ACC112 (cell line): ENCODE measurements around the gene WNT7A.

ENCODE experiments used
- H2AFZ ChIP-seq: fragments of 200-600 bp; sonication (generic); one replicate; pipeline ENCODE4 v1.6.0; 2017; ENCODE audit warnings: antibody characterized with exemption, low read length; ENCODE audit not compliant: unreplicated experiment
- H3K27ac ChIP-seq: fragments of 200-600 bp; sonication (generic); 2 replicates; pipeline ENCODE4 v1.5.1; 2014; ENCODE audit warnings: low read depth, mild to moderate bottlenecking, antibody characterized with exemption, low read length, moderate library complexity
- H3K27me3 ChIP-seq: fragments of 200-600 bp; sonication (generic); 2 replicates; pipeline ENCODE4 v1.6.1; 2014; ENCODE audit warnings: mild to moderate bottlenecking, antibody characterized with exemption, low read length, moderate library complexity, mixed read lengths; ENCODE audit not compliant: insufficient read depth
- H3K36me3 ChIP-seq: fragments of 200-600 bp; sonication (generic); 2 replicates; pipeline ENCODE4 v1.6.1; 2016; ENCODE audit warnings: mild to moderate bottlenecking, antibody characterized with exemption, low read length, moderate library complexity, mixed read lengths; ENCODE audit not compliant: insufficient read depth
- H3K4me1 ChIP-seq: fragments of 200-600 bp; sonication (generic); one replicate; pipeline ENCODE4 v1.6.1; 2016; ENCODE audit warnings: low read length, mixed read lengths; ENCODE audit not compliant: insufficient read depth, unreplicated experiment, control insufficient read depth
- H3K4me3 ChIP-seq: fragments of 200-600 bp; sonication (generic); 2 replicates; pipeline ENCODE4 v1.5.1; 2014; ENCODE audit warnings: mild to moderate bottlenecking, low read depth, low read length
- H3K79me2 ChIP-seq: fragments of 200-600 bp; sonication (generic); one replicate; pipeline ENCODE4 v1.6.0; 2016; ENCODE audit warnings: low read length; ENCODE audit not compliant: control insufficient read depth, unreplicated experiment, insufficient read depth

The WNT7A gene

GRCh38 chr3:13791198-13792050, 88.4 kb downstream of the WNT7A start:
- no peaks in the 10 kb centered on the region for H3K36me3 ChIP-seq
- peaks cover 65% of the 10 kb centered on the region for H3K27me3 ChIP-seq
- H3K79me2 ChIP-seq, result no peaks in the 10 kb centered on the region
- no peaks in the 10 kb centered on the region for H3K4me1 ChIP-seq
- H2AFZ ChIP-seq, result no peak overlapping the region
- no peak overlapping the region for H3K27ac ChIP-seq
- H3K4me3 ChIP-seq, result no peak overlapping the region

GRCh38 chr3:13790376-13791197, 89.3 kb downstream of the WNT7A start:
- Histone ChIP-seq H3K4me3 (no peak overlapping the region), H3K27me3 (peaks cover 60% of the 10 kb centered on the region), H2AFZ (no peak overlapping the region), H3K4me1 (no peaks in the 10 kb centered on the region), H3K36me3 (no peaks in the 10 kb centered on the region), H3K79me2 (no peaks in the 10 kb centered on the region), H3K27ac (no peak overlapping the region)

GRCh38 chr3:13788522-13789424, 91.1 kb downstream of the WNT7A start:
- H3K27ac ChIP-seq, result no peak overlapping the region
- no peaks in the 10 kb centered on the region for H3K4me1 ChIP-seq
- H3K36me3 ChIP-seq, result no peaks in the 10 kb centered on the region
- no peak overlapping the region for H2AFZ ChIP-seq
- peaks cover 62% of the 10 kb centered on the region for H3K27me3 ChIP-seq
- no peaks in the 10 kb centered on the region for H3K79me2 ChIP-seq
- H3K4me3 ChIP-seq, result no peak overlapping the region

GRCh38 chr3:13787533-13788132, 92.2 kb downstream of the WNT7A start:
- no peaks in the 10 kb centered on the region for H3K4me1 ChIP-seq
- H3K4me3 ChIP-seq, result no peak overlapping the region
- no peaks in the 10 kb centered on the region for H3K79me2 ChIP-seq
- no peak overlapping the region for H2AFZ ChIP-seq
- H3K27me3 ChIP-seq, result peaks cover 64% of the 10 kb centered on the region
- H3K36me3 ChIP-seq, result no peaks in the 10 kb centered on the region
- H3K27ac ChIP-seq, result no peak overlapping the region

- no peak overlapping the region for H3K27ac ChIP-seq
- H2AFZ ChIP-seq, result no peak overlapping the region
- peaks cover 62% of the 10 kb centered on the region for H3K27me3 ChIP-seq
- no peaks in the 10 kb centered on the region for H3K4me1 ChIP-seq
- H3K79me2 ChIP-seq, result no peaks in the 10 kb centered on the region
- H3K4me3 ChIP-seq, result no peak overlapping the region
- no peaks in the 10 kb centered on the region for H3K36me3 ChIP-seq
These were observed 93.1 kb downstream of the WNT7A start for GRCh38 chr3:13786811-13787210.

- no peak overlapping the region for H3K4me3 ChIP-seq
- no peak overlapping the region for H2AFZ ChIP-seq
- no peaks in the 10 kb centered on the region for H3K79me2 ChIP-seq
- H3K27me3 ChIP-seq, result peaks cover 64% of the 10 kb centered on the region
- no peaks in the 10 kb centered on the region for H3K36me3 ChIP-seq
- no peaks in the 10 kb centered on the region for H3K4me1 ChIP-seq
- no peak overlapping the region for H3K27ac ChIP-seq
These were observed 93.9 kb downstream of the WNT7A start for GRCh38 chr3:13785853-13786436.

- Histone ChIP-seq H3K36me3 (no peaks in the 10 kb centered on the region), H3K27me3 (peaks cover 68% of the 10 kb centered on the region), H3K4me3 (no peak overlapping the region), H3K27ac (no peak overlapping the region), H3K79me2 (no peaks in the 10 kb centered on the region), H2AFZ (no peak overlapping the region), H3K4me1 (no peaks in the 10 kb centered on the region)
These were observed 94.5 kb downstream of the WNT7A start for GRCh38 chr3:13785351-13785750.

GRCh38 chr3:13783476-13783875, 96.4 kb downstream of the WNT7A start:
- H2AFZ ChIP-seq, result no peak overlapping the region
- peaks cover 76% of the 10 kb centered on the region for H3K27me3 ChIP-seq
- H3K4me3 ChIP-seq, result no peak overlapping the region
- no peaks in the 10 kb centered on the region for H3K4me1 ChIP-seq
- no peaks in the 10 kb centered on the region for H3K79me2 ChIP-seq
- H3K36me3 ChIP-seq, result no peaks in the 10 kb centered on the region
- H3K27ac ChIP-seq, result no peak overlapping the region

GRCh38 chr3:13782501-13782900, 97.4 kb downstream of the WNT7A start:
- Histone ChIP-seq H3K4me1 (no peaks in the 10 kb centered on the region), H3K36me3 (no peaks in the 10 kb centered on the region), H3K27me3 (peaks cover 70% of the 10 kb centered on the region), H3K4me3 (no peak overlapping the region), H2AFZ (no peak overlapping the region), H3K79me2 (no peaks in the 10 kb centered on the region), H3K27ac (no peak overlapping the region)

GRCh38 chr3:13781417-13781816, 98.5 kb downstream of the WNT7A start:
- peaks cover 62% of the 10 kb centered on the region for H3K27me3 ChIP-seq
- H3K79me2 ChIP-seq, result no peaks in the 10 kb centered on the region
- H2AFZ ChIP-seq, result no peak overlapping the region
- no peak overlapping the region for H3K27ac ChIP-seq
- no peak overlapping the region for H3K4me3 ChIP-seq
- H3K36me3 ChIP-seq, result no peaks in the 10 kb centered on the region
- no peaks in the 10 kb centered on the region for H3K4me1 ChIP-seq
